GM19099 (cell line): ENCODE measurements around the gene RNF130.

Source experiments
- POLR2A ChIP-seq: IDR thresholded peaks from 3 replicates; pipeline ENCODE4 v1.6.1; 2011; ENCODE audit warnings: low read depth; ENCODE audit not compliant: insufficient read length; ENCODE audit errors: extremely low read depth

Gene RNF130

DNA sequence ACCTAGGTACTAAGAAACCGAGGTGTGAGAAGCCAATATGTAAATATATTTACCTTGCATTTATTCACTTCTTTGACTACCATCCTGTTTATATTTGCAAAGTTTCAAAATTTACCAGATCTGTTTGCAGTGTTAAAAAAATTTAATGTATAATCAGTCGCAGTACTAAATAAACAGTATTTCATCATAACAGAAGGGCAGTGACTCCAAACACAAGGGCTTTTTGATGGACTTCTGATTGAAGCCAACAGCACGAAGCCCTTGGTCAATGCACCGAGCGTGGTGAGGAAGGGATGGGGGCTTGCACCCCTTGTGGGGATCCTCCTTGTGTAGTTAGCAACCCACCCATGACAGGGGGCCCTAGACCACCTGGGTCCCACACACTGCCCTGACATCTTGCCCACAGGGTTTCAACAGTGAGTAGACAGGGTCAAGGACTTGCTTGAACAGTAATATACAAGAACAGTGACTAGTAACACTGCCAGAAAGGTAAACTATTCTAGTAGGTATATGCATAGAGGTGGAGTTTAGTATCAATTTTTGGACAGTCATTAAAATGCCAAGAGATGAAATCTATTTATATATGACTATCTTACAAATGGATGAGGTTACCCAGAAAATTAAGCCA is 111.2 kb downstream of the RNF130 start:
- TF ChIP-seq POLR2A, result no peak

GRCh38 chr5:179959641-179960040 is 111.9 kb downstream of the RNF130 start:
- TF ChIP-seq POLR2A, result no peak

- TF ChIP-seq POLR2A, result no peak
Observed at GRCh38 chr5:179955630-179956029, 115.9 kb downstream of the RNF130 start.

GRCh38 chr5:179955062-179955461 is 116.5 kb downstream of the RNF130 start:
- no peak for TF ChIP-seq POLR2A

GRCh38 chr5:179954434-179954833 is 117.1 kb downstream of the RNF130 start:
- no peak for TF ChIP-seq POLR2A

DNA sequence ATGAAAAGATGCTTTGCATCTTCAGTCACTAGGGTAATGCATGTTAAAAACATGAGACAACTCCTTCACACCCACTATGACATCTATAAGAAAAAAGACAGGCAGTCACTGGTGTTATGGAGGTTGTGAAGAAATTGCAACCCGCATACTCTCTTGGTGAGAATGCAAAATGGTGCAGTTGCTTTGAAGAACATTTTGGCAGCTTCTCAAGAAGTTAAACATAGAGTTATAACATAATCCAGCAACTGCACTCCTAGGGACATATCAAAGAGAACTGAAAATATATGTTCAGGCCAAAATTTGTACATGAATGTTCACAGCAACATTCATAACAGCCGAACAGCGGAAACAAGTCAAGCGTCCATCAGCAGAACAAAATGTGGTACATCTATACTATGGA is 117.6 kb downstream of the RNF130 start:
- TF ChIP-seq POLR2A, result no peak

DNA sequence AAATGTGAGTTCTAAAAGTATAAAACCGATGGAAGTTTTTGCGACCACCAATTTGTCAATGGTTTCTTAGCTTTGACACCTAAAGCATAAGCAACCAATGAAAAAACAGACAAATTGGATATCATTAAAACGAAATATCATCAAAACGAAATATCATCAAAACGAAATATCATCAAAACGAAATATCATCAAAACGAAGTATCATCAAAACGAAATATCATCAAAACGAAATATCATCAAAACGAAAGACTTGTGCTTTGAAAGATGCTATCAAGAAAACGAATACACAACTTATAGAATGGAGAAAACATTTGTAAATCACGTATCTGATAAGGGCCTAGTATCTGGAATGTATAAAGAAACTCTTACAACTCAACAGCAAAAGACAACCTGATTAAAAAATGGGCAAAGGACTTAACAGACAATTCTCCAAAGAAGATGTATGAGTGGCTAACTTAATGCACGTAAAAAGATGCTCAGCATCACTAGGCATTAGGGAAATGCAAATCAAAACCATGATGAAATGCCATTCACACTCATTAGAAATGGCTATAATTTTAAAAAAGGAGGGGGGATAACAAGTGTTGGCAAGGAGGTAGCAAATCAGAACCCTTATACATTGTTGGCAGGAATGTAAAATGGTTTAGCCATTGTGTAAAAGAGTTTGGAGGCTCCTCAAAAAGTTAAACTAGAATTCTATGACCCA is 134.4 kb downstream of the RNF130 start:
- no peak for TF ChIP-seq POLR2A

- no peak for TF ChIP-seq POLR2A
Observed at GRCh38 chr5:179930788-179931473, 140.6 kb downstream of the RNF130 start.

DNA sequence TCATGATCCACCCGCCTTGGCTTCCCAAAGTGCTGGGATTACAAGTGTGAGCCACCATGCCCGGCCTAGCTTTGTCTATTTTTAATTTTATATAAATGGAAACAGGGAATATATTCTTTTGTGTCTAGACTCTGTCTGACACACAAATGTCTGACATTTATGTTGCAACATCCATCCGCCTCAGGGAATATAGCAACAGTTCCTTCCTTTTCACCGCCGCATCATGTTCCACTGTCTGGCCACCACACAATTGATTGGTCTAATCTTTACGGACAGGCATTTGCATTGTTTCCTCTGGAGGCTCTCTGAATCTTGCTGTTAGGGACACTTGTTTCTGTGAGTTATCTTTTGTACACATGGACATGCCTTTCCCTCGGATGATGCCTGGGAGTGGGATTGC is 143.7 kb downstream of the RNF130 start:
- no peak for TF ChIP-seq POLR2A

GRCh38 chr5:179926657-179927056 is 144.9 kb downstream of the RNF130 start:
- no peak for TF ChIP-seq POLR2A

- TF ChIP-seq POLR2A, result no peak
Observed at GRCh38 chr5:179923436-179923835, 148.1 kb downstream of the RNF130 start.

- no peak for TF ChIP-seq POLR2A
Observed at GRCh38 chr5:179920175-179920574, 151.4 kb downstream of the RNF130 start.

- no peak for TF ChIP-seq POLR2A
Observed at GRCh38 chr5:179919487-179920060, 152.0 kb downstream of the RNF130 start.

GRCh38 chr5:179918742-179919486 is 152.6 kb downstream of the RNF130 start:
- no peak for TF ChIP-seq POLR2A

DNA sequence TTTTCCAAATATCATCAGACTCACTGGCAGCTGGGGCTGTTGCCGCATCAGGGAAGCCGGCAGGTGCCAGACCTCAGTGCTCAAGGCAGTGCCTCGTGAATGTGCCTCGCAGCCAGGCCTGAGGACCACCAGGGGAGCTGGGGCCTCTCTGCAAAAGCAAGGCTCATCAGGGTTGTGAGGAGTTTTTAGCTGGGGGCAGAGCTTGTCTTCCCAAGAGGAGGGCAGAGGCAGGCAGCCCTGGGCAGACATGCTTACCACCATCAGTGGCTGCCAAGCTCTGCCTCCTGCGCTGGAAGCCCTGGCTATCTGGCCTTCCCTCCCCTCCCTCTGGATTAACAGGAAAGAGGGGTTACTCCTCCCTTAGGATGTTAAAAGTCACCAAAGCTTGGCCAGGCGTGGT is 155.0 kb downstream of the RNF130 start:
- no peak for TF ChIP-seq POLR2A
